Measurements from ENCODE around the gene CTTN. TPM values are rescaled to one million over a fixed set of nuclear protein-coding genes. Genes with fewer than 3 reads are reported as not detected.
A peak's percentile ranks its signal among the peaks of the same experiment; 100 is the strongest.

Gene CTTN
- total and polyA plus RNA-seq, 2 of the 13 experiments (the other 11 are each of a cell fraction or from before 2014, with no cell fraction given): 84.4 to 114 TPM

DNA sequence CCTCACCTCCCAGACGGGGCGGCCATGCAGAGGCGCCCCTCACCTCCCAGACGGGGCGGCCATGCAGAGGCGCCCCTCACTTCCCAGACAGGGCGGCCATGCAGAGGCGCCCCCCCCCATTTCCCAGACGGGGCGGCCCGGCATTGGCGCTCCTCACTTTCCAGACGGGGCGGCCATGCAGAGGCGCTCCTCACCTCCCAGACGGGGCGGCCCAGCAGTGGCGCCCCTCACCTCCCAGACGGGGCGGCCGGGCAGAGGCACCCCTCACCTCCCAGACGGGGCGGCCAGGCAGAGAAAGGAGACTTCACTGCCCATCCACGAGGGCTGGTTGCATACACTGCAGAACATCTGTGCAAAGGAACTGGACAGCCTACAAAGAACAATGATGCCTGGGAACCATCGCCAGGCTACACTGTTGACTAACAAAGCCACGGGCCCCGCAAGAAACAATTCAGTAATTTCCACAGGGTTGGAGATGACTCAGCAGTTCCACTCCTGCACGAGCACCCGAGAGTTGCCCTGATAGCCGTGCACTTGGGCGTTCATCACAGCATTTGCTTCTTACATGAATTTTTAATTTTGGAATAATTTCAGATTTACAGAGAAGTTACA, 58.7 kb downstream of the CTTN start:
- FAIRE-seq (no peak), DNase-seq (ENCODE audit: low spot score) (peak; percentile 22), ATAC-seq (peak; percentile 35; the same call in 1 of the 3 replicates)
- in situ Hi-C loops (cut with HindIII; ENCODE audit: extremely low pct_ligation_motif_present, low pct_unique_long_range_greater_than_20kb): loop anchor here (25.0 kb wide), 1 partner anchor 955 kb away; no protein-coding TSS in a partner anchor
- peaks cover 18% of the 10 kb centered on the region for H3K4me1 ChIP-seq (ENCODE audit: insufficient read depth, low read length)
- no peak overlapping the region for H3K9ac ChIP-seq (ENCODE audit: insufficient read depth, low read depth, low read length)
- BruUV-seq (replicated peaks): no TSS peak
- H3K27me3 ChIP-seq (ENCODE audit: control insufficient read depth in 1 of 2, insufficient read depth in 2 of 2, low read length in 2 of 2): peaks cover 0 to 7% of the 10 kb centered on the region in 2 experiments; a peak in 2 of 5 replicates
- no peaks in the 10 kb centered on the region for H4K20me1 ChIP-seq (ENCODE audit: insufficient read depth, low read length)
- intact Hi-C loops (cut with micrococcal nuclease; ENCODE audit: unreplicated experiment): no loop called here
- 44% methylated on average over 17 of the region's 31 CpGs for WGBS (ENCODE audit: low lambda C conversion rate)
- no peaks in the 10 kb centered on the region for H3K9me3 ChIP-seq (ENCODE audit: low read length)
- H3K36me3 ChIP-seq (replicated peaks in 1 of 2; ENCODE audit: control insufficient read depth in 1 of 2, insufficient read depth in 2 of 2, low read length in 2 of 2): no peaks in the 10 kb centered on the region
- H3K27ac ChIP-seq (ENCODE audit: extremely low read length, insufficient read depth, low read length): no peak overlapping the region
- CTCF ChIA-PET (ENCODE audit: low intra/inter-chr PET ratio, low total read pairs): no interaction called here
- POLR2A ChIA-PET: no interaction called here
- H3K4me3 ChIP-seq (replicated peaks in 1 of 3; ENCODE audit: insufficient read depth in 1 of 3, low read depth in 2 of 3, low read length in 3 of 3): no peak overlapping the region
- H2AFZ ChIP-seq (ENCODE audit: low read length): no peak overlapping the region
- peak overlapping the region; percentile 32; the same call in 1 of the 2 replicates for H3K4me2 ChIP-seq (ENCODE audit: low read depth, low read length)
- no peaks in the 10 kb centered on the region for H3K79me2 ChIP-seq (ENCODE audit: insufficient read depth, low read length)
- TF ChIP-seq, protein P1, sequence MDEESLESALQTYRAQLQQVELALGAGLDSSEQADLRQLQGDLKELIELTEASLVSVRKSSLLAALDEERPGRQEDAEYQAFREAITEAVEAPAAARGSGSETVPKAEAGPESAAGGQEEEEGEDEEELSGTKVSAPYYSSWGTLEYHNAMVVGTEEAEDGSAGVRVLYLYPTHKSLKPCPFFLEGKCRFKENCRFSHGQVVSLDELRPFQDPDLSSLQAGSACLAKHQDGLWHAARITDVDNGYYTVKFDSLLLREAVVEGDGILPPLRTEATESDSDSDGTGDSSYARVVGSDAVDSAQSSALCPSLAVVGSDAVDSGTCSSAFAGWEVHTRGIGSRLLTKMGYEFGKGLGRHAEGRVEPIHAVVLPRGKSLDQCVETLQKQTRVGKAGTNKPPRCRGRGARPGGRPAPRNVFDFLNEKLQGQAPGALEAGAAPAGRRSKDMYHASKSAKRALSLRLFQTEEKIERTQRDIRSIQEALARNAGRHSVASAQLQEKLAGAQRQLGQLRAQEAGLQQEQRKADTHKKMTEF (CRISPR knock-in tag; IDR thresholded peaks at IDR 0.05): 0 out of 2 replicates have a peak, but pooled peaks have one; percentile 23
- TF ChIP-seq SNRNP70 (IDR thresholded peaks at IDR 0.05; ENCODE audit: low read depth, low read length) (no peak), ETV6 (CRISPR knock-in tag; conservative IDR thresholded peaks at IDR 0.05) (no peak), SSRP1 (CRISPR knock-in tag; IDR thresholded peaks at IDR 0.05) (no peak), POLR2A (IDR thresholded peaks at IDR 0.05; ENCODE audit: insufficient read depth in 1 of 2, low read depth in 2 of 2, low read length in 2 of 2) (no peak), ZNF841 (CRISPR knock-in tag; IDR thresholded peaks at IDR 0.05; ENCODE audit: borderline replicate concordance) (no peak), ZNF205 (CRISPR knock-in tag; IDR thresholded peaks at IDR 0.05) (no peak), NFE2 (CRISPR knock-in tag; IDR thresholded peaks at IDR 0.05) (peak; percentile 77; the same call in 1 of the 2 replicates), WIZ (CRISPR knock-in tag; IDR thresholded peaks at IDR 0.05) (no peak), ZNF235 (CRISPR knock-in tag; IDR thresholded peaks at IDR 0.05; ENCODE audit: borderline replicate concordance) (no peak), BRD4 (CRISPR knock-in tag; IDR thresholded peaks at IDR 0.05) (no peak), IRX3 (CRISPR knock-in tag; IDR thresholded peaks at IDR 0.05; ENCODE audit: borderline replicate concordance, low read depth) (no peak), SRSF4 (IDR thresholded peaks at IDR 0.05; ENCODE audit: low read depth, low read length, poor library complexity, severe bottlenecking) (no peak), PHF20 (CRISPR knock-in tag; IDR thresholded peaks at IDR 0.05) (no peak)
- TF ChIP-seq, protein P2, sequence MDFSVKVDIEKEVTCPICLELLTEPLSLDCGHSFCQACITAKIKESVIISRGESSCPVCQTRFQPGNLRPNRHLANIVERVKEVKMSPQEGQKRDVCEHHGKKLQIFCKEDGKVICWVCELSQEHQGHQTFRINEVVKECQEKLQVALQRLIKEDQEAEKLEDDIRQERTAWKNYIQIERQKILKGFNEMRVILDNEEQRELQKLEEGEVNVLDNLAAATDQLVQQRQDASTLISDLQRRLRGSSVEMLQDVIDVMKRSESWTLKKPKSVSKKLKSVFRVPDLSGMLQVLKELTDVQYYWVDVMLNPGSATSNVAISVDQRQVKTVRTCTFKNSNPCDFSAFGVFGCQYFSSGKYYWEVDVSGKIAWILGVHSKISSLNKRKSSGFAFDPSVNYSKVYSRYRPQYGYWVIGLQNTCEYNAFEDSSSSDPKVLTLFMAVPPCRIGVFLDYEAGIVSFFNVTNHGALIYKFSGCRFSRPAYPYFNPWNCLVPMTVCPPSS (IDR thresholded peaks at IDR 0.05): no peak
- TF ChIP-seq, protein P3, sequence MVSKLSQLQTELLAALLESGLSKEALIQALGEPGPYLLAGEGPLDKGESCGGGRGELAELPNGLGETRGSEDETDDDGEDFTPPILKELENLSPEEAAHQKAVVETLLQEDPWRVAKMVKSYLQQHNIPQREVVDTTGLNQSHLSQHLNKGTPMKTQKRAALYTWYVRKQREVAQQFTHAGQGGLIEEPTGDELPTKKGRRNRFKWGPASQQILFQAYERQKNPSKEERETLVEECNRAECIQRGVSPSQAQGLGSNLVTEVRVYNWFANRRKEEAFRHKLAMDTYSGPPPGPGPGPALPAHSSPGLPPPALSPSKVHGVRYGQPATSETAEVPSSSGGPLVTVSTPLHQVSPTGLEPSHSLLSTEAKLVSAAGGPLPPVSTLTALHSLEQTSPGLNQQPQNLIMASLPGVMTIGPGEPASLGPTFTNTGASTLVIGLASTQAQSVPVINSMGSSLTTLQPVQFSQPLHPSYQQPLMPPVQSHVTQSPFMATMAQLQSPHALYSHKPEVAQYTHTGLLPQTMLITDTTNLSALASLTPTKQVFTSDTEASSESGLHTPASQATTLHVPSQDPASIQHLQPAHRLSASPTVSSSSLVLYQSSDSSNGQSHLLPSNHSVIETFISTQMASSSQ (IDR thresholded peaks at IDR 0.05; ENCODE audit: low read depth): no peak
- TF ChIP-seq, protein P3 (CRISPR knock-in tag; IDR thresholded peaks at IDR 0.05; ENCODE audit: borderline replicate concordance): no peak

Measured in HepG2 (cell line).